ENCODE data around the gene SPNS2. TPM values are rescaled to one million over a fixed set of nuclear protein-coding genes. Genes with fewer than 3 reads are reported as not detected.

Gene SPNS2
- total RNA-seq, 1 experiment from 2014 or later = 0.33 TPM

GRCh38 chr17:4554997-4555799 lies 56.5 kb downstream of the SPNS2 start, which contains the start of gene MYBBP1A:
Gene MYBBP1A (minus strand): TSS chr17:4555384. CDS start chr17:4555324, 60 bp downstream.
- Histone ChIP-seq H3K18ac (ENCODE audit: insufficient read length, low read depth, low read length) (peak within 1 kb of the TSS; percentile 43), H3K79me1 (ENCODE audit: insufficient read depth, low read depth, low read length, poor library complexity, severe bottlenecking) (no peaks in the 10 kb centered on the region), H4K8ac (replicated peaks; ENCODE audit: insufficient read length, low read depth, low read length) (no peak within 1 kb of the TSS), H3T11ph (ENCODE audit: low read length) (no peak within 1 kb of the TSS), H3K9me3 (ENCODE audit: control insufficient read depth, low read depth, low read length) (no peaks in the 10 kb centered on the region), H2BK20ac (ENCODE audit: low read depth, low read length, poor library complexity, severe bottlenecking) (no peak within 1 kb of the TSS), H3K4ac (ENCODE audit: low read depth, low read length) (no peak within 1 kb of the TSS), H2AK5ac (ENCODE audit: insufficient read length, low read length) (no peak within 1 kb of the TSS), H4K20me1 (ENCODE audit: control insufficient read depth, insufficient read depth, insufficient read length) (no peaks in the 10 kb centered on the region), H3K56ac (ENCODE audit: insufficient read length, low read depth, low read length) (no peak within 1 kb of the TSS), H3K9ac (ENCODE audit: extremely low read depth, insufficient read length, low read length) (peak within 1 kb of the TSS; percentile 68), H2BK5ac (ENCODE audit: insufficient read length, low read length) (no peak within 1 kb of the TSS), H3K79me2 (ENCODE audit: insufficient read depth, low read length) (peaks cover 9% of the 10 kb centered on the region; the same call in 1 of the 2 replicates), H3K23me2 (ENCODE audit: insufficient read length, low read depth, low read length, poor library complexity, severe bottlenecking) (peaks cover 11% of the 10 kb centered on the region), H3K27me3 (ENCODE audit: insufficient read depth, low read length) (no peaks in the 10 kb centered on the region), H3K4me1 (ENCODE audit: insufficient read depth, low read length) (peaks cover 4% of the 10 kb centered on the region; the same call in 1 of the 2 replicates), H2BK12ac (ENCODE audit: insufficient read length, low read depth, low read length) (no peak within 1 kb of the TSS), H3K14ac (ENCODE audit: insufficient read depth, low read length) (peak within 1 kb of the TSS; percentile 76), H3K23ac (ENCODE audit: insufficient read length, low read depth, low read length) (no peak within 1 kb of the TSS), H3K4me2 (ENCODE audit: insufficient read depth, insufficient read length, low read length) (peak within 1 kb of the TSS; percentile 60), H4K5ac (ENCODE audit: insufficient read length, low read depth, low read length) (no peak within 1 kb of the TSS), H2BK15ac (ENCODE audit: low read depth, low read length) (no peak within 1 kb of the TSS), H2AFZ (ENCODE audit: low read length) (no peak within 1 kb of the TSS), H2BK120ac (ENCODE audit: low read depth, low read length, poor library complexity, severe bottlenecking) (no peak within 1 kb of the TSS), H3K27ac (ENCODE audit: insufficient read length, low read depth, low read length) (no peak within 1 kb of the TSS), H4K91ac (ENCODE audit: insufficient read length, low read depth, low read length) (no peak within 1 kb of the TSS)
- Mint-ChIP-seq H3K27ac (peak within 1 kb of the TSS; percentile 56 to 97 (median 89)), H3K4me3 (peak within 1 kb of the TSS; percentile 94 to 95), H3K36me3 (ENCODE audit: insufficient read depth in 1 of 3, low read depth in 3 of 3) (peaks cover 30 to 49% (median 40%) of the 10 kb centered on the region in 3 experiments), H3K9me3 (no peaks in the 10 kb centered on the region), H3K27me3 (ENCODE audit: low read depth) (no peaks in the 10 kb centered on the region), H3K4me1 (peaks cover 19 to 30% of the 10 kb centered on the region in 2 experiments)
- TF ChIP-seq CTCF (conservative IDR thresholded peaks at IDR 0.05) = peak; percentile 59; the same call in 2 of the 3 replicates
- peak; percentile 97 for DNase-seq
- no CpG with 5 or more reads among the region's 69 CpGs for WGBS (ENCODE audit: extremely low coverage, insufficient read length, low lambda C conversion rate)
